ENCODE data around the gene ZNF619. TPM values are rescaled to one million over a fixed set of nuclear protein-coding genes. Genes with fewer than 3 reads are reported as not detected.

The ZNF619 gene
- total and polyA plus RNA-seq, 4 donors = 1.3 to 5.9 (median 3.3) TPM

DNA sequence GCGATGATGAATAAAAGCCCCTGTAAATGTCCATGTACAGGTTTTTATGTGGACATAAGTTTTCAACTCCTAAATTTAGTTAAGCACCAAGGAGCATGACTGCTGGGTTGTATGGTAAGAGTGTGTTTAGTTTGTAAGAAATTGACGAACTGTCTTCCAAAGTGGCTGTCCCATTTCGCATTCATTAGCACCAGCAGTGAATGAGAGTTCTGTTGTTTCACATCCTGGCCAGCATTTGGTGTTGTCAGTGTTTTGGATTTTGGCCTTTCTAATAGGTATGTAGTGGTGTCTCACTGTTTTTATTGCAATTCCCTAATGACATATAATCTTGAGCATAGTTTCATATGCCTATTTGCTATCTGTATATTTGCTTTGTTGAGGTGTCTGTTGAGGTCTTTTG, 51.5 kb downstream of the ZNF619 start:
- TF ChIP-seq SP1 (IDR thresholded peaks at IDR 0.05) (no peak), HNF4G (IDR thresholded peaks at IDR 0.05) (no peak), RAD21 (IDR thresholded peaks at IDR 0.05) (no peak), TAF1 (conservative IDR thresholded peaks at IDR 0.05) (no peak), FOXA2 (IDR thresholded peaks at IDR 0.05) (no peak), YY1 (IDR thresholded peaks at IDR 0.05) (no peak), NR2F2 (IDR thresholded peaks at IDR 0.05) (no peak), GABPA (IDR thresholded peaks at IDR 0.05 in 1 of 2, conservative IDR thresholded peaks at IDR 0.05 in 1 of 2) (no peak), EGR1 (IDR thresholded peaks at IDR 0.05; ENCODE audit: low read depth in 2 of 2) (no peak), JUND (IDR thresholded peaks at IDR 0.05) (no peak), RXRA (IDR thresholded peaks at IDR 0.05) (no peak), FOXA1 (IDR thresholded peaks at IDR 0.05) (no peak), HNF4A (conservative IDR thresholded peaks at IDR 0.05) (no peak)
- TF ChIP-seq, protein P1, sequence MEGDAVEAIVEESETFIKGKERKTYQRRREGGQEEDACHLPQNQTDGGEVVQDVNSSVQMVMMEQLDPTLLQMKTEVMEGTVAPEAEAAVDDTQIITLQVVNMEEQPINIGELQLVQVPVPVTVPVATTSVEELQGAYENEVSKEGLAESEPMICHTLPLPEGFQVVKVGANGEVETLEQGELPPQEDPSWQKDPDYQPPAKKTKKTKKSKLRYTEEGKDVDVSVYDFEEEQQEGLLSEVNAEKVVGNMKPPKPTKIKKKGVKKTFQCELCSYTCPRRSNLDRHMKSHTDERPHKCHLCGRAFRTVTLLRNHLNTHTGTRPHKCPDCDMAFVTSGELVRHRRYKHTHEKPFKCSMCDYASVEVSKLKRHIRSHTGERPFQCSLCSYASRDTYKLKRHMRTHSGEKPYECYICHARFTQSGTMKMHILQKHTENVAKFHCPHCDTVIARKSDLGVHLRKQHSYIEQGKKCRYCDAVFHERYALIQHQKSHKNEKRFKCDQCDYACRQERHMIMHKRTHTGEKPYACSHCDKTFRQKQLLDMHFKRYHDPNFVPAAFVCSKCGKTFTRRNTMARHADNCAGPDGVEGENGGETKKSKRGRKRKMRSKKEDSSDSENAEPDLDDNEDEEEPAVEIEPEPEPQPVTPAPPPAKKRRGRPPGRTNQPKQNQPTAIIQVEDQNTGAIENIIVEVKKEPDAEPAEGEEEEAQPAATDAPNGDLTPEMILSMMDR (IDR thresholded peaks at IDR 0.05; ENCODE audit: low read depth, low read length, missing input control) = no peak
- TF ChIP-seq, protein P2, sequence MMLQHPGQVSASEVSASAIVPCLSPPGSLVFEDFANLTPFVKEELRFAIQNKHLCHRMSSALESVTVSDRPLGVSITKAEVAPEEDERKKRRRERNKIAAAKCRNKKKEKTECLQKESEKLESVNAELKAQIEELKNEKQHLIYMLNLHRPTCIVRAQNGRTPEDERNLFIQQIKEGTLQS (IDR thresholded peaks at IDR 0.05) = no peak
- TF ChIP-seq, protein P3, sequence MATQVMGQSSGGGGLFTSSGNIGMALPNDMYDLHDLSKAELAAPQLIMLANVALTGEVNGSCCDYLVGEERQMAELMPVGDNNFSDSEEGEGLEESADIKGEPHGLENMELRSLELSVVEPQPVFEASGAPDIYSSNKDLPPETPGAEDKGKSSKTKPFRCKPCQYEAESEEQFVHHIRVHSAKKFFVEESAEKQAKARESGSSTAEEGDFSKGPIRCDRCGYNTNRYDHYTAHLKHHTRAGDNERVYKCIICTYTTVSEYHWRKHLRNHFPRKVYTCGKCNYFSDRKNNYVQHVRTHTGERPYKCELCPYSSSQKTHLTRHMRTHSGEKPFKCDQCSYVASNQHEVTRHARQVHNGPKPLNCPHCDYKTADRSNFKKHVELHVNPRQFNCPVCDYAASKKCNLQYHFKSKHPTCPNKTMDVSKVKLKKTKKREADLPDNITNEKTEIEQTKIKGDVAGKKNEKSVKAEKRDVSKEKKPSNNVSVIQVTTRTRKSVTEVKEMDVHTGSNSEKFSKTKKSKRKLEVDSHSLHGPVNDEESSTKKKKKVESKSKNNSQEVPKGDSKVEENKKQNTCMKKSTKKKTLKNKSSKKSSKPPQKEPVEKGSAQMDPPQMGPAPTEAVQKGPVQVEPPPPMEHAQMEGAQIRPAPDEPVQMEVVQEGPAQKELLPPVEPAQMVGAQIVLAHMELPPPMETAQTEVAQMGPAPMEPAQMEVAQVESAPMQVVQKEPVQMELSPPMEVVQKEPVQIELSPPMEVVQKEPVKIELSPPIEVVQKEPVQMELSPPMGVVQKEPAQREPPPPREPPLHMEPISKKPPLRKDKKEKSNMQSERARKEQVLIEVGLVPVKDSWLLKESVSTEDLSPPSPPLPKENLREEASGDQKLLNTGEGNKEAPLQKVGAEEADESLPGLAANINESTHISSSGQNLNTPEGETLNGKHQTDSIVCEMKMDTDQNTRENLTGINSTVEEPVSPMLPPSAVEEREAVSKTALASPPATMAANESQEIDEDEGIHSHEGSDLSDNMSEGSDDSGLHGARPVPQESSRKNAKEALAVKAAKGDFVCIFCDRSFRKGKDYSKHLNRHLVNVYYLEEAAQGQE (IDR thresholded peaks at IDR 0.05) = no peak
- TF ChIP-seq, protein P4, sequence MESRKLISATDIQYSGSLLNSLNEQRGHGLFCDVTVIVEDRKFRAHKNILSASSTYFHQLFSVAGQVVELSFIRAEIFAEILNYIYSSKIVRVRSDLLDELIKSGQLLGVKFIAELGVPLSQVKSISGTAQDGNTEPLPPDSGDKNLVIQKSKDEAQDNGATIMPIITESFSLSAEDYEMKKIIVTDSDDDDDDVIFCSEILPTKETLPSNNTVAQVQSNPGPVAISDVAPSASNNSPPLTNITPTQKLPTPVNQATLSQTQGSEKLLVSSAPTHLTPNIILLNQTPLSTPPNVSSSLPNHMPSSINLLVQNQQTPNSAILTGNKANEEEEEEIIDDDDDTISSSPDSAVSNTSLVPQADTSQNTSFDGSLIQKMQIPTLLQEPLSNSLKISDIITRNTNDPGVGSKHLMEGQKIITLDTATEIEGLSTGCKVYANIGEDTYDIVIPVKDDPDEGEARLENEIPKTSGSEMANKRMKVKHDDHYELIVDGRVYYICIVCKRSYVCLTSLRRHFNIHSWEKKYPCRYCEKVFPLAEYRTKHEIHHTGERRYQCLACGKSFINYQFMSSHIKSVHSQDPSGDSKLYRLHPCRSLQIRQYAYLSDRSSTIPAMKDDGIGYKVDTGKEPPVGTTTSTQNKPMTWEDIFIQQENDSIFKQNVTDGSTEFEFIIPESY (IDR thresholded peaks at IDR 0.05) = no peak
- TF ChIP-seq, protein P5, sequence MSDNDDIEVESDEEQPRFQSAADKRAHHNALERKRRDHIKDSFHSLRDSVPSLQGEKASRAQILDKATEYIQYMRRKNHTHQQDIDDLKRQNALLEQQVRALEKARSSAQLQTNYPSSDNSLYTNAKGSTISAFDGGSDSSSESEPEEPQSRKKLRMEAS (IDR thresholded peaks at IDR 0.05) = no peak
- Histone ChIP-seq H3K9me3 (ENCODE audit: control insufficient read depth in 4 of 4, low read length in 3 of 4) (peaks cover 13 to 21% (median 15%) of the 10 kb centered on the region in 4 donors), H3K4me1 (ENCODE audit: control insufficient read depth in 4 of 4, insufficient read depth in 4 of 4, low read length in 3 of 4) (peaks cover 0 to 18% (median 8%) of the 10 kb centered on the region in 4 donors), H3K36me3 (ENCODE audit: control insufficient read depth in 4 of 4, insufficient read depth in 3 of 4, low read depth in 1 of 4, low read length in 3 of 4) (peaks cover 29 to 51% (median 47%) of the 10 kb centered on the region in 4 donors), H3K9ac (ENCODE audit: low read depth in 1 of 2, low read length in 2 of 2) (no peak overlapping the region), H3K4me3 (ENCODE audit: low read depth in 1 of 3, low read length in 3 of 3) (no peak overlapping the region), H3K27me3 (ENCODE audit: control insufficient read depth in 4 of 4, insufficient read depth in 4 of 4, low read length in 3 of 4) (no peaks in the 10 kb centered on the region), H3K27ac (ENCODE audit: low read depth in 1 of 2, low read length in 2 of 2) (no peak overlapping the region)
- DNase-seq (ENCODE audit: low spot score) = no peak
- 97% methylated on average over 3 of the region's 3 CpGs for WGBS
